Measurements from ENCODE around the gene ATF7. TPM values are rescaled to one million over a fixed set of nuclear protein-coding genes. Genes with fewer than 3 reads are reported as not detected.
"Not testable (repeated sequence)": the region's sequence is repeated elsewhere in the genome, so short reads cannot be mapped to it uniquely, and the experiment has no call there.

ATF7 gene
- total and polyA plus RNA-seq, 4 donors: 16.8 to 43.3 (median 31.7) TPM

GRCh38 chr12:53481939-53482586 lies 144.1 kb downstream of the ATF7 start:
- Histone ChIP-seq H3K9ac (ENCODE audit: insufficient read depth in 1 of 2, low read length in 2 of 2) (no peak overlapping the region), H3K27me3 (ENCODE audit: control insufficient read depth in 3 of 3, insufficient read depth in 3 of 3, low read length in 2 of 3) (no peaks in the 10 kb centered on the region), H3K27ac (ENCODE audit: low read depth in 1 of 2, low read length in 1 of 2) (no peak overlapping the region), H3K4me3 (no peak overlapping the region), H3K4me1 (ENCODE audit: control insufficient read depth in 5 of 5, insufficient read depth in 5 of 5, low read length in 5 of 5) (peaks cover 0 to 3% (median 0%) of the 10 kb centered on the region in 5 donors), H3K36me3 (ENCODE audit: control insufficient read depth in 4 of 4, insufficient read depth in 4 of 4, low read length in 4 of 4) (peaks cover 21 to 66% (median 51%) of the 10 kb centered on the region in 4 donors), H3K9me3 (ENCODE audit: control insufficient read depth in 4 of 4, insufficient read depth in 3 of 4, low read length in 3 of 4) (no peaks in the 10 kb centered on the region)
- ATAC-seq (ENCODE audit: insufficient read depth, low FRiP score): no peak
- DNase-seq: no peak
- 86% methylated on average over 9 of the region's 9 CpGs for WGBS, 2 donors
- no peak for TF ChIP-seq CTCF (IDR thresholded peaks at IDR 0.05; ENCODE audit: control extremely low read depth, extremely low read depth)

- H3K9ac ChIP-seq (ENCODE audit: insufficient read depth in 1 of 2, low read length in 2 of 2); H3K4me1 ChIP-seq (ENCODE audit: control insufficient read depth in 5 of 5, insufficient read depth in 5 of 5, low read length in 5 of 5); H3K27ac ChIP-seq (ENCODE audit: low read depth in 1 of 2, low read length in 1 of 2); H3K9me3 ChIP-seq (ENCODE audit: control insufficient read depth in 4 of 4, insufficient read depth in 3 of 4, low read length in 3 of 4); DNase-seq; H3K27me3 ChIP-seq (ENCODE audit: control insufficient read depth in 3 of 3, insufficient read depth in 3 of 3, low read length in 2 of 3); ATAC-seq (ENCODE audit: insufficient read depth, low FRiP score); H3K4me3 ChIP-seq: not testable (repeated sequence)
- H3K36me3 ChIP-seq (ENCODE audit: control insufficient read depth in 4 of 4, insufficient read depth in 4 of 4, low read length in 4 of 4): peaks cover 21 to 66% (median 53%) of the 10 kb centered on the region in 4 donors
- 82 to 92% methylated on average over 6 of the region's 6 CpGs for WGBS, 2 donors
Measured at GRCh38 chr12:53481458-53481857, 144.7 kb downstream of the ATF7 start.

GRCh38 chr12:53480491-53481442 lies 145.4 kb downstream of the ATF7 start:
- Histone ChIP-seq H3K9me3 (ENCODE audit: control insufficient read depth in 4 of 4, insufficient read depth in 3 of 4, low read length in 3 of 4) (no peaks in the 10 kb centered on the region), H3K4me1 (ENCODE audit: control insufficient read depth in 5 of 5, insufficient read depth in 5 of 5, low read length in 5 of 5) (peaks cover 0 to under 1% (median 0%) of the 10 kb centered on the region in 5 donors), H3K27ac (ENCODE audit: low read depth in 1 of 2, low read length in 1 of 2) (peak overlapping the region in 1 of 2 donors; percentile 45), H3K9ac (ENCODE audit: insufficient read depth in 1 of 2, low read length in 2 of 2) (no peak overlapping the region), H3K36me3 (ENCODE audit: control insufficient read depth in 4 of 4, insufficient read depth in 4 of 4, low read length in 4 of 4) (peaks cover 25 to 65% (median 52%) of the 10 kb centered on the region in 4 donors), H3K4me3 (no peak overlapping the region), H3K27me3 (ENCODE audit: control insufficient read depth in 3 of 3, insufficient read depth in 3 of 3, low read length in 2 of 3) (no peaks in the 10 kb centered on the region)
- ATAC-seq (ENCODE audit: insufficient read depth, low FRiP score) (no peak), DNase-seq (no peak)
- TF ChIP-seq CTCF (IDR thresholded peaks at IDR 0.05; ENCODE audit: control extremely low read depth, extremely low read depth): no peak
- WGBS, 2 donors: 74 to 79% methylated on average over 12 of the region's 12 CpGs

GRCh38 chr12:53479331-53479730 lies 146.9 kb downstream of the ATF7 start:
- H3K9me3 ChIP-seq (ENCODE audit: control insufficient read depth in 4 of 4, insufficient read depth in 3 of 4, low read length in 3 of 4): no peaks in the 10 kb centered on the region
- H3K27me3 ChIP-seq (ENCODE audit: control insufficient read depth in 3 of 3, insufficient read depth in 3 of 3, low read length in 2 of 3): no peaks in the 10 kb centered on the region
- 84 to 94% methylated on average over 5 of the region's 5 CpGs for WGBS, 2 donors
- H3K36me3 ChIP-seq (ENCODE audit: control insufficient read depth in 4 of 4, insufficient read depth in 4 of 4, low read length in 4 of 4): peaks cover 29 to 68% (median 58%) of the 10 kb centered on the region in 4 donors
- TF ChIP-seq CTCF (IDR thresholded peaks at IDR 0.05; ENCODE audit: control extremely low read depth, extremely low read depth): no peak
- DNase-seq (no peak), ATAC-seq (ENCODE audit: insufficient read depth, low FRiP score) (no peak)
- peaks cover 0 to 5% (median 0%) of the 10 kb centered on the region in 5 donors for H3K4me1 ChIP-seq (ENCODE audit: control insufficient read depth in 5 of 5, insufficient read depth in 5 of 5, low read length in 5 of 5)
- no peak overlapping the region for H3K27ac ChIP-seq (ENCODE audit: low read depth in 1 of 2, low read length in 1 of 2)
- no peak overlapping the region for H3K4me3 ChIP-seq
- H3K9ac ChIP-seq (ENCODE audit: insufficient read depth in 1 of 2, low read length in 2 of 2): no peak overlapping the region
